PFSK-1 (cell line): ENCODE results near the gene IQGAP1.

Source experiments
- POLR2AphosphoS5 ChIP-seq: IDR thresholded peaks from 2 replicates; pipeline ENCODE4 v1.6.1; 2012; ENCODE audit warnings: low read depth, mild to moderate bottlenecking, control low read depth, low read length, moderate library complexity
- SIN3A ChIP-seq: IDR thresholded peaks from 2 replicates; pipeline ENCODE4 v1.6.1; 2012; ENCODE audit warnings: mild to moderate bottlenecking, low read length, moderate library complexity, borderline replicate concordance; ENCODE audit not compliant: insufficient read depth
- TF ChIP-seq, protein P1 (sequence below), 2 experiments: IDR thresholded peaks; 2 replicates each; pipeline versions ENCODE4 v1.6.1 to v1.8.0; 2011 to 2012; ENCODE audit warnings: low read depth in 2 of 2, low read length in 2 of 2, control low read depth in 1 of 2, inconsistent platforms in 1 of 2, mild to moderate bottlenecking in 1 of 2, moderate library complexity in 1 of 2; ENCODE audit not compliant: insufficient read depth in 1 of 2

DNA sequence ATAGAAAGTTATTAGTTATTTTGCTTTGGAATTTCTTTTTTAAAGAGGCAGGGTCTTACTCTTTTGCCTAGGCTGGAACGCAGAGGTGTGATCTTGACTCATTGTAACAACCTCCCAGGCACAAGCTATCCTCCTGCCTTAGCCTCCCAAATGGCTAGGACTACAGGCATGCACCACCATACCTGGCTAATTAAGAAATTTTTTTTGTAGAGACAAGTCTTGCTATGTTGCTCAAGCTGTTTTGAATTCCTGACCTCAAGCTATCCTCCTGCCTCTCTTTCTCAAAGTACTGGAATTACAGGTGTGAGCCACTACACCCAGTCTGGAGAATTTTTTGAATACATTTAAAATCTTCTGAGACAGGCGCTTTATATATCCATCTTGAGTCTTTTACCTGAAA lies 49.5 kb downstream of the IQGAP1 start:
- TF ChIP-seq POLR2AphosphoS5 (no peak), SIN3A (no peak)
- TF ChIP-seq, protein P1, sequence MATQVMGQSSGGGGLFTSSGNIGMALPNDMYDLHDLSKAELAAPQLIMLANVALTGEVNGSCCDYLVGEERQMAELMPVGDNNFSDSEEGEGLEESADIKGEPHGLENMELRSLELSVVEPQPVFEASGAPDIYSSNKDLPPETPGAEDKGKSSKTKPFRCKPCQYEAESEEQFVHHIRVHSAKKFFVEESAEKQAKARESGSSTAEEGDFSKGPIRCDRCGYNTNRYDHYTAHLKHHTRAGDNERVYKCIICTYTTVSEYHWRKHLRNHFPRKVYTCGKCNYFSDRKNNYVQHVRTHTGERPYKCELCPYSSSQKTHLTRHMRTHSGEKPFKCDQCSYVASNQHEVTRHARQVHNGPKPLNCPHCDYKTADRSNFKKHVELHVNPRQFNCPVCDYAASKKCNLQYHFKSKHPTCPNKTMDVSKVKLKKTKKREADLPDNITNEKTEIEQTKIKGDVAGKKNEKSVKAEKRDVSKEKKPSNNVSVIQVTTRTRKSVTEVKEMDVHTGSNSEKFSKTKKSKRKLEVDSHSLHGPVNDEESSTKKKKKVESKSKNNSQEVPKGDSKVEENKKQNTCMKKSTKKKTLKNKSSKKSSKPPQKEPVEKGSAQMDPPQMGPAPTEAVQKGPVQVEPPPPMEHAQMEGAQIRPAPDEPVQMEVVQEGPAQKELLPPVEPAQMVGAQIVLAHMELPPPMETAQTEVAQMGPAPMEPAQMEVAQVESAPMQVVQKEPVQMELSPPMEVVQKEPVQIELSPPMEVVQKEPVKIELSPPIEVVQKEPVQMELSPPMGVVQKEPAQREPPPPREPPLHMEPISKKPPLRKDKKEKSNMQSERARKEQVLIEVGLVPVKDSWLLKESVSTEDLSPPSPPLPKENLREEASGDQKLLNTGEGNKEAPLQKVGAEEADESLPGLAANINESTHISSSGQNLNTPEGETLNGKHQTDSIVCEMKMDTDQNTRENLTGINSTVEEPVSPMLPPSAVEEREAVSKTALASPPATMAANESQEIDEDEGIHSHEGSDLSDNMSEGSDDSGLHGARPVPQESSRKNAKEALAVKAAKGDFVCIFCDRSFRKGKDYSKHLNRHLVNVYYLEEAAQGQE (IDR thresholded peaks at IDR 0.05; ENCODE audit: insufficient read depth in 1 of 2, low read depth in 2 of 2, low read length in 2 of 2): no peak
